Measurements from ENCODE around the gene LRRC72. TPM values are rescaled to one million over a fixed set of nuclear protein-coding genes. Genes with fewer than 3 reads are reported as not detected.
"Not testable (repeated sequence)": the region's sequence is repeated elsewhere in the genome, so short reads cannot be mapped to it uniquely, and the experiment has no call there.

Gene LRRC72
- total RNA-seq, 1 donor from 2014 or later = not detected

- ATAC-seq = no peak
These were observed 3.1 kb downstream of the LRRC72 start for GRCh38 chr7:16529697-16530096.

DNA sequence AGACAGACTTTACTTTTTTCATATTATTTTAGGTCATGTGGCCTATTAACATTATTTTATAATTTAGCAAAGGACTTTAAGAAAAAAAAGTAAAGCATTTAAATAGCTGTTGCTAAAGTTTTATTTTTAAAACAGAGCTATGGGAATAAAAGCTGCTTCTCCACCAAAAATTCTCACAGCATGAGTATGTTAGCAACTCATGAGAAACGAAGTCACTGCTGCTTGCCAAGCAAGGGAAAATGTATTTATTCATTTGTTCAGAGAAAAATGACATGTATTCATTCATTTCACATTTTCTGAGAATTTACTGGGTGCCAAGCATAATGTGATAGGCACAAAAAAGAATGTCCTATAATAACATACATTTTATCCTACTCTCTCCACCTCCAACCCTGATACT lies 5.1 kb downstream of the LRRC72 start:
- ATAC-seq = no peak

DNA sequence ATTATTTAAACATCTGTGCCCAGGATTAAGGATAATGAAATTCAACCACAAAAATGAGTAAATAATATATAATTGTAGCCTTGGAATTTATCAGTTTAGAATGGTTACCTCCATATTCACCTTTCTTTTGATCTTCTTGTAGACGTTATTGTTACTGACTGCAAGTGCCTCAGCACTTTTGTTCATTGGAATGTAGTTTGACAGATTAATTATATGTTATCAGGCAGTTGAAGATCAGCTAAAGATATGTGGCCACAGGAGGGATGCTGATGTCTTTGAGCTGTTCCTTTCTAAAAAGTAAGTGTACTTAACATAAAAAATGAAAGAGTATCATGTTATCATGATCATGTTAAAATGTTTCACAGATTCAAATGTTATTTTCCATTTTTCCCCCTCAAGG lies 5.6 kb downstream of the LRRC72 start:
- ATAC-seq = no peak

GRCh38 chr7:16535500-16535899 lies 8.9 kb downstream of the LRRC72 start:
- ATAC-seq = no peak

DNA sequence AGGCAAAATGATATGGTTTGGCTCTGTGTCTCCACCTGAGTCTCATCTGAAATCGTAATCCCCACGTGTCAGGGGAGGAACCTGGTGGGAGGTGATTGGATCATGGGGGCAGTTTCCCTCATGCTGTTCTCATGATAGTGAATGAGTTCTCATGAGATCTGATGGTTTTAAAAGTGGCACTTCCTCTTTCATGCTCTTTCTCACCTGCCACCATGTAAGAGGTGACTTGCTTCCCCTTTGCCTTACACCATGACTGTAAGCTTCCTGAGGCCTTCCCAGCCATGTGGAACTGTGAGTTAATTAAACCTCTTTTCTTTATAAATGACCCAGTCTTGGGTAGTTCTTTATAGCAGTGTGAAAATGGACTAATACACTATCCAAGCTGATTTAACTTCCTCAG lies 13.9 kb downstream of the LRRC72 start:
- not testable (repeated sequence) for ATAC-seq

GRCh38 chr7:16542401-16542800 lies 15.8 kb downstream of the LRRC72 start:
- no peak for ATAC-seq

- ATAC-seq = no peak
These were observed 16.8 kb downstream of the LRRC72 start for GRCh38 chr7:16543456-16543855.

DNA sequence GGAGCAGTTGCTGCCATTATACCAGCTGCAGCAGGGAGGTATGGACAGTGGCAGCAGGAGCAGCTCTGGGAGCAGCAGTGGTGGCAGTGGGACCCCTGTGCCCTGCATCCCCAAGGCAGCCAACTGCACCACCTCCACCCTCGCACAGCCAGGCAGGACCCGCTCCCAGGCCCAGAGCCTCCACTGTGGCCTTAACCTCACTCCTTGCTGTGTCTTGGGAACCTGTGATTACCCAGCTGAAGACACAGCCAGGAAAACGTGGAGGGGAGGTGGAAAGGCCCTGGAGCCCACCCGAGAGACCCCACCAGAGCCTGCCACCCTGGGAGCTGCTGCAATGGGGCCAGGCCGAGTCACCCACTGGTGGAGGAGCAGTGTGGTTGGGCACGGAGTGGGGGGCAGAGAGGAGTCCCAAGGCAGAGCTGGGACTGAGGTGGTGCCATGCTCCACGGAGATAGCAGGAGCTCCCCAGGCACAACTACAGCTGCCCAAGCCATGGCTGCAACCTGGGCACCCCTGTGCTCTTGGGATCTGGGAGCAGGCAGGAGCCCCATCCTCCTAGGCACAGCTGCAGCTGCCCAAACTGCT lies 20.4 kb downstream of the LRRC72 start:
- ATAC-seq = no peak

DNA sequence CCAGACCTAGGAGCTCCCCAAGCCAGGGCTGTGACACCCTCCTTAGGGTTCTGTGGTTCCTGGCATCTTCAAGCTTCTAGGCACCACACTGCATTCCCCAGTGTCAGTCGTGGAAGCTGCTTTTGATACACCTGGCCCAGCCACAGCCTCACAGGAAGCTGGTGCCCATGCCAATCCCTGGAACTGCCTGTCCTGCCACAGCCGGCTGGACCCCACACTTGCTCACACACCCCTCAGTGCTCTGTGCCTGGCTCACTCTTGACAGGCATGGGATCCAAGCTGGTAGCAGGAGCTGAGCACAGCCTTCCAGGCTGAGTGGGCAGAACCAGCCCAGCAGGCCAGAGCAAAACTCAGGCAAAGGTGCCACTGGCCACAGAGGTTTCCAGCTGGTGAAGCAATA lies 21.8 kb downstream of the LRRC72 start:
- no peak for ATAC-seq

DNA sequence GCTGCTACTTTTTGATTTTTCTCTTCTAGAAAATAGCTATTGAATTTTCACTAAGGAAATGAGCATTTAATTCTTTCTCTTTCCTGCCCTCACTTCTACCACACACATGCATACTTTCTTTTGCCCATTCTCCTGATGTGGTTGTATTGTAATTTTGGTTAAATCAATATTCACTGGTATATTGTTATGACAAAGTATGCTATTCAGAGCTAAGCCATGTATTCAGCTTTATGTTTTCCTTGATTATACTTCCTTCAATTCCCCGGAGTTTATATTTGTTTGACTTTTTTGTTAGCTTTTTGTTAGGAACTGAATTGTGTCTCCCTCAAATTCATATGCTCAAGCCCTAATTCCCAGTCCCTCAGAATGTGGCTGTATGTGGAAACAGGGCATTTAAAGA lies 24.0 kb downstream of the LRRC72 start:
- ATAC-seq = no peak

DNA sequence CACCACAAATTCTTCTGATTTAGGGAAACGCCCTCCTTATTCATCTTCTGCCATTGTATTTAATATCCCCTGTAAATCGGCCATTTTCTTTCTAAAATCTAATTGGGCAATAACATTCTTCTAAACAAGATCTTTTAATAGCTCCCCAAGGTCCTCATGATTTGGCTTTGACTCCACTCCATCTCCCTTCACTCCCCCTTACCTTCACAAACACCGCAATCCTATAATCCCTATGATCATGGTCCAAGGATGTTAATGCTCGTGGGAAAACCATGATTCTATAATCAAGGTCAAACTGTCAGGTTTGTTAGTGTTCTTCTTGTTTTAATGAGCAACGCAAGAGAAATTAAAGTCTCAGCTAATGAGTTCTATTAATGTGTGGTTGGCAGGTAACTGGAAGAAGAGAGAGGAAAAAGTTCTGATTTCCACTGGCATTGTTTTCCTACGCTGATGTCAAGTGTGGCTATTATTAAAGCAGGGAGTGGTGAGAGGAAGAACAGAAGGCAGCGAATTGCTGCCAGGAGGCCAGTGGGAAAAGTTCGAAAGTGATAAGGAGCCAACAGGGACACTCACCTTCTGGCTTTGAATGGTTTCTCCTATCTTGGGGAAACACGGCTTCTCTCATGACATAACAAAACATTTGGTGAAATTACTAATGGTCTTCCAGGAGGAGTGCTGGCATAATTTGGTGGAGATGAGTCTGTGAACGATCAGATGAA lies 28.1 kb downstream of the LRRC72 start:
- no peak for ATAC-seq

DNA sequence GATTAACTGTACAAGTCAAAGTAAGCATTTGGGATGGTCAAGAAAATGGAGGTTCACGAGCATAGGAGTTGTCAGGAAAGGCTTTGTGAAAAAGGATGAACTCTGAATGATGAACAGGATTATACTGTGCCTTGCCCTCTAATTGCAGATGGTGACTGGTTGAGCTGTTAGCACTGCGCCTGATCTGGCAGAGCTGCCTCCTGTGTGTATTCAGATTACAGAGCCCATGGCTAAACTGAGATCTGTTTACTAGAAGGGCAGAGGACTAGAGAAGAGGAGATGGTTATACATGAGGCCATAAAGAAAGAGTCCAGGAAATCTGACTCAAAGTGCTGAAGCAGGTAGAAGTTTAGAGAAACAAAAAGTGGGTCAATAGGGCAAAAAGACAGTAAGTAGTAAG lies 29.7 kb downstream of the LRRC72 start:
- no peak for ATAC-seq

GRCh38 chr7:16558761-16559302 lies 32.2 kb downstream of the LRRC72 start:
- ATAC-seq = no peak

DNA sequence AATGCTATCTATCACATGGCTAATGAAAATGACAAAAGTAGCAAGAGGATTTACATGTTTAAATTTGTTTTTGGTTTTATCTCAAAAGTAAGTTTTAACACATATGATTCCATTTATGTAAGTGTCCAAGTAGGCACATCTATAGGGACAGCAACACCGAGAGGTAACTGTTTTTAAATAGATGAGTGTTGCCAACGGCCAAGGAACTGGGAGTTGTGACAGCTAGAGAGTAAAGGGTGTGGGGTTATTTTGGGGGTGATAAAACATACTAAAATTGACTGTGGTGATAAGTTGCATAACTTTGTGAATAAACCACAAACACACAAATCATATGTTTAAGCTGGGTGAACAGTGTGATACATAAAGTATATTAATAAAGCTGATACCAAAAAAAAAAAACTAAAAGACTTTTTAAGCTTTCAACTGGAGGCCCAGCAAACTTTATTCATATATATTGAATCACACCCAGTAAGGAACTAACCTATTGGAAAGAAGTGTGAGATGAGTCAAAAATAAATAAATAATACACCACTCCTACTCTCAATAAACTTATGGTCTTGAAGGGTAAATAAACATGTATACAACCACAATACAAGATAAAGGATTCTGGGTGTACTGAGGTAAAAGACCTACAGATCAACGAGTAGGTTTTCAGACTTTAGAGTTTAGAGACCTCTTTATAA lies 33.0 kb downstream of the LRRC72 start:
- ATAC-seq = no peak

GRCh38 chr7:16561943-16562342 lies 35.3 kb downstream of the LRRC72 start:
- no peak for ATAC-seq

DNA sequence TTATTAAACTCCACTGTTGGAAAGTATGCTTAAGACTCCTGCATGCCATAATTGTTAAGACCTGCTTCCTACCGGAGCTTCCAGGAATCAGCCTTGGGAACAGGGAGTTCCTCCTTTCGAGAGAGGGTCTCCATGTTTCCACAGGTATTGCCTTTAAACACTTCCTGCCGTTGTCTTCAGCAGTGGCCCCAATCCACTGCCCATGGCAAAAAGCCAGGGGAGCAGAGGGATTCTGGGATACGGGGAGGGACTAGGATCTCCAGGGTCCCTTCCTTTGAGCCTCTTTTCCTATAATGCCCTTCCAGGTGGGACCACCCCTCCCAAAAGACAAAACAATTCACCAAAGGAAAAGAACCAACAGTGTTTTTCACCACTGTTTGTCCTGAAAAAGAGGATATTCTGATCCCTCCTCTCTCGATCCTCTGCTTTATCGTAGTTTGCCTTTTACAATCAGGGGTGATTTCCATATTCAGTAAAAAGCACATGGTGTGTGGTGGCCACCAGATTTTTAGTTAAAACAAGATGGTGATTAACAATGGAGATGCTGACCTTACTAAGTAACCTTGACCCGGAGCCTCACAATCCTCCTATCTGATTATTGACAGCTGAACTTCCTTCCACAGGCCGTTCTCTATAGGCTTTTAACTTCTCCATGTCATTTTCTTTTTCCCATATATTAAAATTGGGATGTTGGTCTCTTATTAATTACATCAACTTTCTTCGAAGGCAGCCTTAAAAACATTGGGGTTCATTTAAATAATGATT lies 36.0 kb downstream of the LRRC72 start:
- ATAC-seq = no peak

DNA sequence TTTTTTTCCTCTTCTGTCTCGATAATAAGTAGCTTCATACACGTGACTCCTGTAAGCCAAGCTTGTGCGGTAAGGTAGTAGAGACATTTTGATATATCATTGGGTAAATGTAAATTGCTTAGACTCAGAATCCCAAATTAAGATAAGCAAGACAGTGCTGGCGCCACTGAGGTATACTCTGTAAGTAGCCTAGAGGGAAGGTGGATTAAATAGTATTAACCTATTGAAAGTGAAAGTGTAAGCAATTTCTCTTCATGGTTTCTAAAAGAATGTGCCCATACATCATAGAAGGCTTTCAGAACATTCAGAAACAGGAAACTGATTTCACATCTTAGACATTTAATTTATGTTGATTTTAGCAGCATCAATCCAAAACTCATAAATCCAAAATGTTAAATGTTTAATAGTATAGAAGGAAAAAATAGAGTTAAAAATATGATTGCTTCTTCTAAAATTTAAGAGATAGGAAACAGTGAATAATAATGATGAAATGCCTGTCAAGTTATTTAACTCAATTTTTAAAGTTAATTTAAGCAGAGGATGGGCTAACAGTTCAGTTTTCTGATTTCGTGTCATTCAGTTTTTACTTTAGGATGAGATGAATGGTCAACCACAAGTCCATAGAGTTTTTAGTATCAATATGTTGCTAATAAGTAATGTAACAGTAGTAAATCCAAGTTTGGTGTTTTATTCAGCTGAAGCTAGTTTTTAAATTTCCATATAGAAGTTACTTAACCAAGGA lies 36.8 kb downstream of the LRRC72 start:
- no peak for ATAC-seq

DNA sequence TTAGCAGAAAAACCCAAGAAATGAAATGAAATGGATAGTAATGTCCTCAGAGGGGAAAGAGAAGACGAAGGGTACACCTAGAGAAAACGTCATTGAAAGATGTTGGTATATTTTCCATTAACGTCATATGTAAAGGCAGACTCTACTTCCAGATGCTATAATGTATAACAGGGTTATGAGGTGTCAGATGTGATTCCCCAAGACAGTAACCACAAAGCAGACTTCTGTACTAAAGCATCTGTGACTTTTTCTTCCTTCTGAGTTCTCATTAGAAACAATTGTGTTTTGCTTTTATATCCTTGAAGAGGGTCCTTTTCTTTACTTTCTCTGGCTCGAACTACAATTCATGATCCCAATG lies 37.4 kb downstream of the LRRC72 start:
- no peak for ATAC-seq

- peak; percentile 58 for ATAC-seq
These were observed 38.3 kb downstream of the LRRC72 start for GRCh38 chr7:16564909-16565426.

- ATAC-seq = no peak
These were observed 45.3 kb downstream of the LRRC72 start for GRCh38 chr7:16571941-16572340.

GRCh38 chr7:16579216-16579615 lies 52.6 kb downstream of the LRRC72 start:
- no peak for ATAC-seq

- no peak for ATAC-seq
These were observed 54.7 kb downstream of the LRRC72 start for GRCh38 chr7:16581286-16581685.
